Stimulated activated effector memory CD8-positive, alpha-beta T cell treated with anti-CD3 and anti-CD28 coated beads, Interleukin-12 subunit alpha, Interleukin-12 subunit beta, amount 100 ng/mL, for 72 hours (primary cell): Measurements from ENCODE around the gene SLITRK1.

ENCODE experiments used
- ATAC-seq: fragments of 150-1000 bp; cut with Tn5 transposase; 2 replicates; pipeline ENCODE4 v1.10.0; 2021
- DNase-seq, 2 donors: peaks; one replicate each; pipeline ENCODE4 v3.0.0; 2021 to 2022; ENCODE audit warnings: low spot score in 2 of 2
- H3K27ac Mint-ChIP-seq: one replicate; pipeline ENCODE4 v1.8.0; 2022; ENCODE audit warnings: mild to moderate bottlenecking, mixed read lengths
- H3K36me3 Mint-ChIP-seq: one replicate; pipeline ENCODE4 v1.8.0; 2022; ENCODE audit warnings: mild to moderate bottlenecking, mixed read lengths
- H3K4me1 Mint-ChIP-seq: one replicate; pipeline ENCODE4 v1.8.0; 2022; ENCODE audit warnings: mixed read lengths
- H3K4me3 Mint-ChIP-seq: one replicate; pipeline ENCODE4 v1.8.0; 2022; ENCODE audit warnings: mild to moderate bottlenecking, mixed read lengths
- H3K9me3 Mint-ChIP-seq: one replicate; pipeline ENCODE4 v1.8.0; 2022; ENCODE audit warnings: mixed read lengths

The SLITRK1 gene

GRCh38 chr13:83880275-83881139 lies 1.8 kb downstream of the SLITRK1 start:
- Mint-ChIP-seq H3K4me3 (no peak overlapping the region), H3K9me3 (no peaks in the 10 kb centered on the region), H3K27ac (no peak overlapping the region), H3K4me1 (peaks cover 22% of the 10 kb centered on the region), H3K36me3 (no peaks in the 10 kb centered on the region)
- DNase-seq (no peak), ATAC-seq (no peak)

DNA sequence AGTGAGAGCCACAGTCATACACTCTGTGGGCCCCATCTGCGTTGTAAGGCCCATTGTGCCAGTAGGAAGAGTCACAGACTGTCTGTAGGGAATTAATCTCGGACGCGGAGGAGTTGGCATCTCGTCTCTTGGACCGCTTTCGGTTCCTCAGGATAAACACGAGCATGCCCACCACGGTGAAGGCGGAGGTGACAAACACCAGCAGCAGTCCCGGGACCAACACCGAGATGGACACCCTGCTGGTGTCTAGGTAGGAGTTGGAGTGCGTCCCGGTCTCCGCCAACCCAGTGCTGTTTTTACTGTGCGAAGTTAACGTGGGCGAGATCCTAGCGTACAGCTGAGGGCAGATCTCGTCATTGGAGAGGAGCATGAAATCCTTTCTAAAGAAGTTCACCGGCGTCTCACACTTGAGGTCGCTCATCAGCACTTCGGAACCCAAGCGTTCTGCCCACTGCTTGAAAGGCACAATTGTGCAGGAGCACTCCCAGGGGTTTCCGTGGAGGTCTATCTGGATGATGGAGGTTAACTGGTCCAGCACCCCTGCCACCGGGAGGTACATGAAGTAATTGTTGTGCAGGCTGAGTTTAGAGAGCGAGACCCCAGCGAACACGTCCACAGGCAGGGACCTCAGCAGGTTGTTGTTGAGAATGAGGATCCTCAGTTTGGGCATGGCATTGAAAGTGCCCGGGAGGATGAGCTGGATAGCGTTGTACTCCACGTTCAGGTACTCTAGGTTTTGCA lies 2.7 kb downstream of the SLITRK1 start:
- H3K27ac Mint-ChIP-seq: no peak overlapping the region
- peak overlapping the region; percentile 35 for H3K4me3 Mint-ChIP-seq
- H3K9me3 Mint-ChIP-seq: no peaks in the 10 kb centered on the region
- ATAC-seq: peak; percentile 27
- no peaks in the 10 kb centered on the region for H3K36me3 Mint-ChIP-seq
- peak in 1 of 2 donors; percentile 44 for DNase-seq
- peaks cover 22% of the 10 kb centered on the region for H3K4me1 Mint-ChIP-seq

DNA sequence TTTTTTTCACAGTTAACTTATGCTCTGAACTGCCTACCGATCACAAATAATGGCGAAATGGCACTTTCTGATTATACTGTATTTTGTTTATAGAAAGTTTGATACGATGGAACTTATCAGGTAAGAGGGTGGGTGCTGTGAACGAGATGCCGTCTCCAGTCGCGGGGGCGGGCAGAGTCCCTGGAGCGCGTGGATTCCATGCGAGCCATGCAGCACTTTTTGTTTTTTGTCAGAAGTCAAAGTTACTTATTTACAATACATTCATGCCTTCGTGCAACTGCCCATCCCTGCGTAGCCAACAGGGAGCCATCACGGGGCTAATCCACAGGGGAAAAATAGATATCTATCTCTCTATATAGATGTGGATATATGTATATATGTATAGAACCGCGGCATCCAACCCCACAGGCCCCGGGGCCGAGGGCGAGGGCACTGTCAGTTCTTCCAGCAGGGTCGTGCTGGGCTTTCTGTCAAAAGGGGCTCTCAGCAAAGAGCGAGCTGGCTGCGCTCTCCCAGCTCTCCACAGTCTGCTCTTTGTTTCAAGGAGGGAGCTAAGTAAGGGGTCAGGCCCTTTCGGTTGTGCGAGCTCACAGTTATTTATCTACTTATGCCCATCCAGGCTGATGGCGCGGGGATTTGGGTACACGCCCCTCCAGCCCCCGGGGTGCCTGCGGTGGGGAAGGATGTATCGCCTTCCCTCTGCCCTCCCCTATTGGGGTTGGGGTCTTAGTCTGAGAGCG lies 3.4 kb downstream of the SLITRK1 start:
- ATAC-seq (no peak), DNase-seq (no peak)
- peaks cover 22% of the 10 kb centered on the region for H3K4me1 Mint-ChIP-seq
- H3K36me3 Mint-ChIP-seq: no peaks in the 10 kb centered on the region
- H3K27ac Mint-ChIP-seq: no peak overlapping the region
- H3K9me3 Mint-ChIP-seq: no peaks in the 10 kb centered on the region
- H3K4me3 Mint-ChIP-seq: peak overlapping the region; percentile 35

DNA sequence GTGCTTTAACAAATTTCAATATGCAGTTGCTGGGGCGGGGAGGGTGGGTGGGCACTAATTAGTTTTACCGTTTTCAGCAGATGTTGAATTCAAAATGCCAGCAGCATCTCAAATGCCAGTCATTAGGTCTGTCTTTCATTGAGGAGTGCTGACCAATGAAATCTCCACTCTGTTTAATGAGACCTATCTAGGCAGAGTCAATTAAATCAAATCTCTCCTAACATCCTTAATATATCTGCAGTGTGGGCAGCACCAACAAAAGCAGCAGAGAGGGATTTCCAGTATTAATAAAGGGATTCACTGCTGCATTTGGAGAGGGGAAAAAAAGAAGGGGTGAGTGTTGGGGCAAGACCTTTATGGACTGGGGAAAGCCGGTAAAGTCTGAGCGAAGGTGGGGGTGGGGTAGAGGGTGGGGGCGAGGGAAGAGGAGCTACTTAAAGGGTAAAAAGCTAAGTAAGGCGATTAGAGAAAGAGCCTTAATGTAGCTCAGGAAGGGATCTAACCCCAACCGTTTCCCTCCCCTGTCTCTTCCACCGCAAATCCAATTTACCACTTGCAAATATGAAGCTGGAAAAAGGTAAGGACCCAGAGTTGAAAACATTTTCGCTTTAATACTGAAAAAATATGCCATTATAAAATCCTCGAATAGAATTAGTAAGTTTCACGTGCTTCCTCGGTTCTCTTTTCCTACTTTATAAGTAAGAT lies 4.5 kb downstream of the SLITRK1 start:
- no peak for DNase-seq
- H3K4me1 Mint-ChIP-seq: peaks cover 22% of the 10 kb centered on the region

DNA sequence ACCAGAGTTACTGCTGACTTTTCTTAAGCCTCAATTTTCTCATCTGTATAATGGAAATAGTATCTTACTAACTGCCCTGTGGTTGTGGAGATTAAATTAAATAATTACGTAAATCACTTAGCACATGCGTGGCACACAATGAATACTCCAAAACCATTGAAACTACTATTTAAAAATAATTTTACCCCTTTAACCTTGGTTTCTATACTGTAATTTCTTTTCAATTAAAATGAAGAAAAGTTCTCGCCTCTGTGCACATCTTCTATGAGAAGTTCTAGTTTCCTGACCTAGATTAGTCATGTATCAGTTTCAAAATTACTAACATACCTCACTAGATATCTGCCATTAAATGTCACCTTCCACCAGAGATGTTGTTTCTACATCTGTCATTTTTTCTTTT lies 5.7 kb downstream of the SLITRK1 start:
- H3K4me3 Mint-ChIP-seq: no peak overlapping the region
- ATAC-seq (peak; percentile 95), DNase-seq (no peak)
- no peaks in the 10 kb centered on the region for H3K36me3 Mint-ChIP-seq
- H3K9me3 Mint-ChIP-seq: no peaks in the 10 kb centered on the region
- H3K4me1 Mint-ChIP-seq: peaks cover 15% of the 10 kb centered on the region
- H3K27ac Mint-ChIP-seq: no peak overlapping the region

More for the DNA sequence above, 4.5 kb downstream of the SLITRK1 start:
- no peaks in the 10 kb centered on the region for H3K36me3 Mint-ChIP-seq
- ATAC-seq: no peak
- no peak overlapping the region for H3K4me3 Mint-ChIP-seq
- H3K9me3 Mint-ChIP-seq: no peaks in the 10 kb centered on the region
- H3K27ac Mint-ChIP-seq: no peak overlapping the region

DNA sequence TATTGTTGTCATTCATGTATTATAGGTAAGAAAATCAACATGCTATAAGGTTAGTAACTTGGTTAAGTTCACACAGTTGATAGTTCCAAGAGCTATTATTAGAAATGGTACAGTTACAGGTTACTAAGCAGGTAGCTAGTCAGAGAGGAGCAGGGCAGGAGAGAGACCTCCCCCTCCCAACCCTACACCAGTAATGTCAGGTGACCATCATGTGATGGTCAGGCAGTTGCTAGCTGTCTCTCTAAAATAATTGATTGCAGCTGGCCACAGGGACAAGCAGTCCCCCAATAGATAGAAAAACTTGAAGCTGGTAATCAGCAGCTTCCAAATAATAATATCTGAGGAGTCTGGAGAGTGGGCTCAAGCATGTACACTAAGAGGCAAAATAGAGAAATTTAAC lies 14.6 kb downstream of the SLITRK1 start:
- Mint-ChIP-seq H3K36me3 (no peaks in the 10 kb centered on the region), H3K4me3 (no peak overlapping the region), H3K27ac (no peak overlapping the region), H3K9me3 (no peaks in the 10 kb centered on the region), H3K4me1 (no peaks in the 10 kb centered on the region)
- DNase-seq (no peak), ATAC-seq (no peak)

DNA sequence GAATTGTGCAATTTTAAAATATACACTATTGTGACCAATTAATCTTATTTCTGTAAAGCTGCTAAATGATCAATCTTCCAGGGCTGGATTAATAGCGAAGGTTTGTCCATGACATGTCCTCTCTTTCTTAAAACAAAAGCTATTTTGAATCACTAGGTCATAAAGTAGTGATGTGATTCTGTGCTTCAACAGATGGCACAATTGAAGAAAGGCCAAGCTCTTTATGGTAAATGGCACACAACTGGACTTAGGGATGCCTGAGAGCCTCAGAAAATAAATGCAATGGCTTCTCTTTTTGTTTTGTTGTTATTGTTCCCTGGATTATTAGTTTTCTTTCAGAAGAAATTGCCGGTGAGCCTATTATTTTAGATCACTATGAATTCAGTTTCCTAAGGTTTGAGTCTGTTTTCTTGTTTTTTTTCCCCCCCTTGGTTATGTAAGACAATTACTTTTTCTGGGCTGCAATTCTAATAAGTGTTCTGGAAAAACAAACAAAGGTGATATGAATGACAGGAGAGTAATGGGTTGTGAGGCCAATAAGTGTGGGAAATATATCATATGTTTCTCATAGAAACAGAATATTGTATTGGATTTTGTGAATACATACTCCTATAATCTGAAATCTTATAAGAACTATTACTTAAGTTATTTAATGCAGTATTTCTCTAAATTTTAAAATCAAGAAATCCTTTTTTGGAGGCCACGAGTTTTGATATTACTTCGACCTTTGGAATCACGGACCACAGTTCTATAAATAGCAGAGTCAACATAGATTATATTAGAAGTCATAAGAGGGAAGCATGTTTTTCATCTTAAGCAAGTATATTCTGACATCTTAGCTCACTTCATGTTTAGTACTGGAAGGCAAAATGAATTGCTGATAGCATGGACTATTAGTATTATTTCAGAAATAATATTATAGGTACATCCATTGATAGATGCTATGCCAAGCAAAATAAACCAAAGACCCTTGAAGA lies 16.8 kb downstream of the SLITRK1 start:
- H3K4me3 Mint-ChIP-seq: no peak overlapping the region
- H3K27ac Mint-ChIP-seq: no peak overlapping the region
- DNase-seq (no peak), ATAC-seq (no peak)
- no peaks in the 10 kb centered on the region for H3K36me3 Mint-ChIP-seq
- H3K4me1 Mint-ChIP-seq: no peaks in the 10 kb centered on the region
- no peaks in the 10 kb centered on the region for H3K9me3 Mint-ChIP-seq

GRCh38 chr13:83853771-83854170 lies 28.5 kb downstream of the SLITRK1 start:
- ATAC-seq: no peak
- no peaks in the 10 kb centered on the region for H3K4me1 Mint-ChIP-seq
- DNase-seq: no peak
- no peak overlapping the region for H3K4me3 Mint-ChIP-seq
- H3K27ac Mint-ChIP-seq: no peak overlapping the region
- H3K9me3 Mint-ChIP-seq: no peaks in the 10 kb centered on the region
- H3K36me3 Mint-ChIP-seq: no peaks in the 10 kb centered on the region

GRCh38 chr13:83845106-83845505 lies 37.2 kb downstream of the SLITRK1 start:
- H3K27ac Mint-ChIP-seq: no peak overlapping the region
- no peaks in the 10 kb centered on the region for H3K36me3 Mint-ChIP-seq
- ATAC-seq (no peak), DNase-seq (no peak)
- H3K4me1 Mint-ChIP-seq: no peaks in the 10 kb centered on the region
- no peak overlapping the region for H3K4me3 Mint-ChIP-seq
- peaks cover 8% of the 10 kb centered on the region for H3K9me3 Mint-ChIP-seq

DNA sequence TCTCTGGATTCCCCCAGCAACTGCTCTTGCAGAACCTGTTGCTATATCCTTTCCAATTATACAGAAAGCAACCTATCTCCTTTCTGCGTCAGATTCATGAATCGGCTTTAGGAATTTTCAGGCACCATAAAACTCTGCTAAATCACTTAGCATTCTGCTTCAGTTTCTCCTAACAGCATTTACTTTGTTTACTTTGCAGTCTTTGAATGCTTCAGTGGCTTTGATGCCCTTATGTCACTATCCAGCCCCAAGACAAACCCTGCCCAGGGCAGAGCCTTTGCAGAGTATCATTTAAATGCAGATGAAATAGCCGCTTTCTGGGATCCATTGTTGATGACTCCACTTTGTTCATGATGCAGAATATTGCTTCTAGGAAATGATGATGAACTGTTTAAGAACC lies 43.1 kb downstream of the SLITRK1 start:
- Mint-ChIP-seq H3K4me1 (no peaks in the 10 kb centered on the region), H3K4me3 (no peak overlapping the region), H3K36me3 (no peaks in the 10 kb centered on the region)

GRCh38 chr13:83831796-83832195 lies 50.5 kb downstream of the SLITRK1 start:
- ATAC-seq (no peak), DNase-seq (no peak)
- Mint-ChIP-seq H3K4me3 (no peak overlapping the region), H3K9me3 (no peaks in the 10 kb centered on the region), H3K4me1 (no peaks in the 10 kb centered on the region), H3K36me3 (no peaks in the 10 kb centered on the region), H3K27ac (no peak overlapping the region)

More for the DNA sequence above, 43.1 kb downstream of the SLITRK1 start:
- no peak for ATAC-seq
- Mint-ChIP-seq H3K27ac (no peak overlapping the region), H3K9me3 (no peaks in the 10 kb centered on the region)
- DNase-seq: no peak

- Mint-ChIP-seq H3K4me1 (no peaks in the 10 kb centered on the region), H3K4me3 (no peak overlapping the region), H3K9me3 (no peaks in the 10 kb centered on the region), H3K27ac (no peak overlapping the region), H3K36me3 (no peaks in the 10 kb centered on the region)
- ATAC-seq: no peak
- DNase-seq: no peak
These were observed 52.5 kb downstream of the SLITRK1 start for GRCh38 chr13:83829810-83830209.

GRCh38 chr13:83827338-83827737 lies 54.9 kb downstream of the SLITRK1 start:
- H3K36me3 Mint-ChIP-seq: no peaks in the 10 kb centered on the region
- no peaks in the 10 kb centered on the region for H3K9me3 Mint-ChIP-seq
- ATAC-seq (no peak), DNase-seq (no peak)
- H3K27ac Mint-ChIP-seq: no peak overlapping the region
- H3K4me1 Mint-ChIP-seq: no peaks in the 10 kb centered on the region
- no peak overlapping the region for H3K4me3 Mint-ChIP-seq
